ENCODE results near the gene OR6X1. TPM values are rescaled to one million over a fixed set of nuclear protein-coding genes. Genes with fewer than 3 reads are reported as not detected.

Gene OR6X1
- total and polyA plus RNA-seq, 4 donors, result not detected

DNA sequence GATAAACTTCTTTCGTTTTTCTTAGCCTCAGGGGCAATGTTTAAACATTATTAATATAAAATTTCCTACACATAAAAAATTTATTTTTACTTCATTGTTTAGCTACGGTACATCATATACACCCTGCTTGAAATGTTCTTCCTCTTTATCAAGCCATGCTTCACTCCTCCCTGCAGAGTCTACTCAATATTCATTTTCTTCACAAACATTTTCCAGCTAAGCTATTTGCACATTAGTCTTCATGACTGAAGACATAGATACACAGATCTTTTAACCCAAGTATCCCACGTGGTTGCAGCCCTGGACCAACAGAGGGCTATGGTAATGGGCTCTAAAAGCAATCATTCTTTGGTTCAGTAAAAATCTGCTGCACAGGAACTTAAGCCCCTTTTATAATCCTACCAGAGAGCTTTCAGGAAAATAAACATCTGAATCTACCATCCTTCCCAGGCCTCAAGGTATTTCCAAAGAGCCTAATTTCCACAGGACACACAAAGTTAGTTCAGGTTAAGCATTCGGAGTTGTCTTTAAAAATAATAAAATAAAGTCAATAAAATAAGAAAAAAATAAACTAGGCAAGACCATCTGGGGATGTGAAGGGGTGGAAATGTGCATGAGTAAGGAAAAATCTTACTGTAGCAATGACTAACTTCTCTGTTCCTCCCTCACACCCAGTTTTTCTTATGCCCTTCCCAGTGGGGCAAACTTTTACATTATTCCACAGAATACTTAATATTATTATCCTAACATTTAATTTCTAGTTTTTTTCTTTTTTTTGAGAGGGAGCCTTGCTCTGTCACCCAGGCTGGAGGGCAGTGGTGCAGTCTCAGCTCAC, 21.6 kb upstream of the OR6X1 start:
- Histone ChIP-seq H3K4me3 (no peak overlapping the region), H3K36me3 (ENCODE audit: control insufficient read depth in 4 of 4, insufficient read depth in 4 of 4, low read length in 4 of 4) (no peaks in the 10 kb centered on the region), H3K9ac (ENCODE audit: insufficient read depth in 1 of 2, low read length in 2 of 2) (no peak overlapping the region), H3K4me1 (ENCODE audit: control insufficient read depth in 5 of 5, insufficient read depth in 5 of 5, low read length in 5 of 5) (no peaks in the 10 kb centered on the region), H3K27ac (ENCODE audit: low read depth in 1 of 2, low read length in 1 of 2) (no peak overlapping the region), H3K27me3 (ENCODE audit: control insufficient read depth in 3 of 3, insufficient read depth in 3 of 3, low read length in 2 of 3) (peaks cover 0 to 2% (median 0%) of the 10 kb centered on the region in 3 donors), H3K9me3 (ENCODE audit: control insufficient read depth in 4 of 4, insufficient read depth in 3 of 4, low read length in 3 of 4) (no peaks in the 10 kb centered on the region)
- WGBS, 2 donors, result 52 to 63% methylated on average over 4 of the region's 4 CpGs
- ATAC-seq (ENCODE audit: insufficient read depth, low FRiP score) (no peak), DNase-seq (no peak)
- TF ChIP-seq, protein P1, sequence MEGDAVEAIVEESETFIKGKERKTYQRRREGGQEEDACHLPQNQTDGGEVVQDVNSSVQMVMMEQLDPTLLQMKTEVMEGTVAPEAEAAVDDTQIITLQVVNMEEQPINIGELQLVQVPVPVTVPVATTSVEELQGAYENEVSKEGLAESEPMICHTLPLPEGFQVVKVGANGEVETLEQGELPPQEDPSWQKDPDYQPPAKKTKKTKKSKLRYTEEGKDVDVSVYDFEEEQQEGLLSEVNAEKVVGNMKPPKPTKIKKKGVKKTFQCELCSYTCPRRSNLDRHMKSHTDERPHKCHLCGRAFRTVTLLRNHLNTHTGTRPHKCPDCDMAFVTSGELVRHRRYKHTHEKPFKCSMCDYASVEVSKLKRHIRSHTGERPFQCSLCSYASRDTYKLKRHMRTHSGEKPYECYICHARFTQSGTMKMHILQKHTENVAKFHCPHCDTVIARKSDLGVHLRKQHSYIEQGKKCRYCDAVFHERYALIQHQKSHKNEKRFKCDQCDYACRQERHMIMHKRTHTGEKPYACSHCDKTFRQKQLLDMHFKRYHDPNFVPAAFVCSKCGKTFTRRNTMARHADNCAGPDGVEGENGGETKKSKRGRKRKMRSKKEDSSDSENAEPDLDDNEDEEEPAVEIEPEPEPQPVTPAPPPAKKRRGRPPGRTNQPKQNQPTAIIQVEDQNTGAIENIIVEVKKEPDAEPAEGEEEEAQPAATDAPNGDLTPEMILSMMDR (IDR thresholded peaks at IDR 0.05; ENCODE audit: control extremely low read depth, extremely low read depth), result no peak

DNA sequence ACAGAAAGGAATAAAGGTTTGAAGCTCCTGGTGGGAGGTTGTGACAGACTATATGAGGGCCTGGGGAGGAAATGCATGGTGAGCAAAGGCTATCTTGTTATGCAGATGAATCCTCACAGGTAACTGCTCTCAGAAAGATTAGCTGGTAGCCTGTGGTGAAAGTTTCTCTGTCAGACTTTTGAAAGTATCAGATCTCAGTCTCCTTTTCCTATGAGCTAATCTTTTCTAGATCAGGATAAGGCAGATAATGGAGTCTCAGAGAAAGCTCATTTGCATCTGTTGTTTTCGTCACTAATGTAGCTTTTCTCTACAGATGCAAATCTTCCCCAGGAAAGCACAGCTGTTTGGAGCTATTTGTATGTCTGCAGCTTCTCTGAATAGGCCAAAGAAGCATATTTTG, 21.0 kb upstream of the OR6X1 start:
- ATAC-seq (ENCODE audit: insufficient read depth, low FRiP score) (no peak), DNase-seq (no peak)
- H3K9me3 ChIP-seq (ENCODE audit: control insufficient read depth in 4 of 4, insufficient read depth in 3 of 4, low read length in 3 of 4), result no peaks in the 10 kb centered on the region
- H3K27ac ChIP-seq (ENCODE audit: low read depth in 1 of 2, low read length in 1 of 2), result no peak overlapping the region
- TF ChIP-seq, protein P1 (IDR thresholded peaks at IDR 0.05; ENCODE audit: control extremely low read depth, extremely low read depth), result no peak
- WGBS, 2 donors, result 73 to 84% methylated on average over 1 of the region's 1 CpG
- H3K9ac ChIP-seq (ENCODE audit: insufficient read depth in 1 of 2, low read length in 2 of 2), result no peak overlapping the region
- H3K27me3 ChIP-seq (ENCODE audit: control insufficient read depth in 3 of 3, insufficient read depth in 3 of 3, low read length in 2 of 3), result peaks cover 0 to 2% (median 0%) of the 10 kb centered on the region in 3 donors
- H3K4me1 ChIP-seq (ENCODE audit: control insufficient read depth in 5 of 5, insufficient read depth in 5 of 5, low read length in 5 of 5), result no peaks in the 10 kb centered on the region
- no peaks in the 10 kb centered on the region for H3K36me3 ChIP-seq (ENCODE audit: control insufficient read depth in 4 of 4, insufficient read depth in 4 of 4, low read length in 4 of 4)
- no peak overlapping the region for H3K4me3 ChIP-seq

DNA sequence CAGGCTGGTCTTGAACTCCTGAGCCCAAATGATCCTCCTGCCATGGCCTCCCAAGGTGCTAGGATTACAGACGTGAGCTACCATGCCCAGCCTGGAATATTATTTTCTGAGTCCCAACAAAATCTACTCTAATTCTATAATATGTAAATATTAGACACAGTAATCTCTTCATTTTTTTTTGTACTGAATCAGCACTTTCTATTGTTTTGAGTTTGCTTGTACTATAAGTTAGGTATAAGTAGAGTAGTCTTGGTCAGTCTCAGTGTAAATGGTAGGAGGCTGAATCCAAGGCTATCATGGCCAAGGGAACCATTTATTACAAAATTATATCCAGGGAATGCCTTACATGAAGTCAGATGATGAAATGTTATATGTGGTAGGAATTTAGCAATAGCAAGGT, 19.6 kb upstream of the OR6X1 start:
- Histone ChIP-seq H3K36me3 (ENCODE audit: control insufficient read depth in 4 of 4, insufficient read depth in 4 of 4, low read length in 4 of 4) (no peaks in the 10 kb centered on the region), H3K9me3 (ENCODE audit: control insufficient read depth in 4 of 4, insufficient read depth in 3 of 4, low read length in 3 of 4) (no peaks in the 10 kb centered on the region), H3K4me3 (no peak overlapping the region), H3K27me3 (ENCODE audit: control insufficient read depth in 3 of 3, insufficient read depth in 3 of 3, low read length in 2 of 3) (peaks cover 0 to 2% (median 0%) of the 10 kb centered on the region in 3 donors), H3K9ac (ENCODE audit: insufficient read depth in 1 of 2, low read length in 2 of 2) (no peak overlapping the region), H3K27ac (ENCODE audit: low read depth in 1 of 2, low read length in 1 of 2) (no peak overlapping the region), H3K4me1 (ENCODE audit: control insufficient read depth in 5 of 5, insufficient read depth in 5 of 5, low read length in 5 of 5) (no peaks in the 10 kb centered on the region)
- TF ChIP-seq, protein P1 (IDR thresholded peaks at IDR 0.05; ENCODE audit: control extremely low read depth, extremely low read depth), result no peak
- ATAC-seq (ENCODE audit: insufficient read depth, low FRiP score) (no peak), DNase-seq (no peak)
- 86 to 89% methylated on average over 1 of the region's 1 CpG for WGBS, 2 donors

All from lung (tissue), 12 donors.